ENCODE results near the gene AUTS2.

Gene AUTS2

GRCh38 chr7:70710651-70711050 lies 1112.4 kb downstream of the AUTS2 start:
- H3K4me3 ChIP-seq (ENCODE audit: low read depth, low read length), result no peak overlapping the region
- no peak for TF ChIP-seq CTCF (IDR thresholded peaks at IDR 0.05; ENCODE audit: insufficient read depth, low read length, missing control alignments)
- ChIA-PET POLR2A (interaction anchor here (0.8 kb wide), 1 partner anchor 14 kb away, joined by 3 read pairs; no protein-coding TSS in a partner anchor), CTCF (interaction anchor here (1.3 to 2.2 kb wide), 3 partner anchors 12 to 23 kb away, joined by 3 to 10 read pairs (median 6); no protein-coding TSS in a partner anchor)
- no peak for DNase-seq (ENCODE audit: low read depth, low spot score)

- POLR2A ChIA-PET, result no interaction called here
- no peak for TF ChIP-seq CTCF (IDR thresholded peaks at IDR 0.05; ENCODE audit: insufficient read depth, low read length, missing control alignments)
- no peak overlapping the region for H3K4me3 ChIP-seq (ENCODE audit: low read depth, low read length)
- no peak for DNase-seq (ENCODE audit: low read depth, low spot score)
- CTCF ChIA-PET, result interaction anchor here (1.3 to 2.2 kb wide), 3 partner anchors 12 to 22 kb away, joined by 3 to 10 read pairs (median 6); no protein-coding TSS in a partner anchor
Observed at GRCh38 chr7:70711452-70711851, 1113.2 kb downstream of the AUTS2 start.

- TF ChIP-seq CTCF (IDR thresholded peaks at IDR 0.05; ENCODE audit: insufficient read depth, low read length, missing control alignments), result no peak
- POLR2A ChIA-PET, result no interaction called here
- no peak for DNase-seq (ENCODE audit: low read depth, low spot score)
- H3K4me3 ChIP-seq (ENCODE audit: low read depth, low read length), result no peak overlapping the region
- CTCF ChIA-PET, result interaction anchor here (1.2 kb wide), 1 partner anchor 10 kb away, joined by 3 read pairs; no protein-coding TSS in a partner anchor
Observed at GRCh38 chr7:70712942-70713341, 1114.7 kb downstream of the AUTS2 start.

GRCh38 chr7:70714506-70715038 lies 1116.3 kb downstream of the AUTS2 start:
- no peak for TF ChIP-seq CTCF (IDR thresholded peaks at IDR 0.05; ENCODE audit: insufficient read depth, low read length, missing control alignments)
- H3K4me3 ChIP-seq (ENCODE audit: low read depth, low read length), result no peak overlapping the region
- ChIA-PET POLR2A (no interaction called here), CTCF (interaction anchor here (1.7 to 2.0 kb wide), 2 partner anchors 9 kb away, joined by 4 to 8 read pairs; no protein-coding TSS in a partner anchor)
- no peak for DNase-seq (ENCODE audit: low read depth, low spot score)

- no peak for TF ChIP-seq CTCF (IDR thresholded peaks at IDR 0.05; ENCODE audit: insufficient read depth, low read length, missing control alignments)
- ChIA-PET POLR2A (interaction anchor here (0.7 to 1.1 kb wide), 2 partner anchors 22 to 1777 kb away, joined by 3 read pairs; no protein-coding TSS in a partner anchor), CTCF (interaction anchor here (0.7 to 1.6 kb wide), 5 partner anchors 11 to 78 kb away, joined by 3 to 5 read pairs (median 3); no protein-coding TSS in a partner anchor)
- no peak for DNase-seq (ENCODE audit: low read depth, low spot score)
- no peak overlapping the region for H3K4me3 ChIP-seq (ENCODE audit: low read depth, low read length)
Observed at GRCh38 chr7:70717553-70718329, 1119.5 kb downstream of the AUTS2 start.

- POLR2A ChIA-PET, result no interaction called here
- no peak overlapping the region for H3K4me3 ChIP-seq (ENCODE audit: low read depth, low read length)
- no peak for DNase-seq (ENCODE audit: low read depth, low spot score)
- CTCF ChIA-PET, result no interaction called here
- no peak for TF ChIP-seq CTCF (IDR thresholded peaks at IDR 0.05; ENCODE audit: insufficient read depth, low read length, missing control alignments)
Observed at GRCh38 chr7:70719125-70719524, 1120.8 kb downstream of the AUTS2 start.
